NB4 (cell line): ENCODE data around the gene NXPH1.

ENCODE experiments used
- DNase-seq: peaks from one replicate; pipeline ENCODE4 v3.0.0; 2010; ENCODE audit warnings: low read depth
- H3K4me3 ChIP-seq: one replicate; pipeline ENCODE4 v1.5.1; 2011; ENCODE audit warnings: mild to moderate bottlenecking, low read depth, low read length, moderate library complexity
- CTCF ChIP-seq: IDR thresholded peaks from one replicate; pipeline ENCODE4 v1.5.1; 2012; ENCODE audit warnings: low read depth, low read length
- MAX ChIP-seq: IDR thresholded peaks from 2 replicates; pipeline ENCODE4 v1.6.1; 2011; ENCODE audit warnings: low read depth, low read length
- MYC ChIP-seq: IDR thresholded peaks from 2 replicates; pipeline ENCODE4 v1.6.1; 2011; ENCODE audit warnings: low read depth, low read length
- POLR2A ChIP-seq: IDR thresholded peaks from 2 replicates; pipeline ENCODE4 v1.6.1; 2011; ENCODE audit warnings: mild to moderate bottlenecking; ENCODE audit not compliant: insufficient read length; ENCODE audit errors: extremely low read depth

The NXPH1 gene

GRCh38 chr7:8742837-8743236 is 309.4 kb downstream of the NXPH1 start:
- no peak overlapping the region for H3K4me3 ChIP-seq
- DNase-seq: no peak

GRCh38 chr7:8747338-8747737 is 313.9 kb downstream of the NXPH1 start:
- no peak overlapping the region for H3K4me3 ChIP-seq
- no peak for TF ChIP-seq MYC
- no peak for DNase-seq

More at GRCh38 chr7:8742837-8743236, 309.4 kb downstream of the NXPH1 start:
- TF ChIP-seq MAX (no peak), POLR2A (no peak), MYC (no peak)

- TF ChIP-seq MAX: no peak
- no peak overlapping the region for H3K4me3 ChIP-seq
- DNase-seq: no peak
Measured at GRCh38 chr7:8751557-8752231, 318.3 kb downstream of the NXPH1 start.

- H3K4me3 ChIP-seq: no peak overlapping the region
- no peak for DNase-seq
- TF ChIP-seq MYC (no peak), POLR2A (no peak), MAX (no peak), CTCF (no peak)
Measured at GRCh38 chr7:8753355-8753754, 319.9 kb downstream of the NXPH1 start.

GRCh38 chr7:8761731-8762130 is 328.3 kb downstream of the NXPH1 start:
- TF ChIP-seq CTCF (no peak), MYC (no peak), MAX (no peak), POLR2A (no peak)

GRCh38 chr7:8762803-8763202 is 329.4 kb downstream of the NXPH1 start:
- TF ChIP-seq POLR2A (no peak), CTCF (no peak), MYC (no peak), MAX (no peak)
- H3K4me3 ChIP-seq: no peak overlapping the region
- DNase-seq: no peak

More at GRCh38 chr7:8761731-8762130, 328.3 kb downstream of the NXPH1 start:
- no peak for DNase-seq
- no peak overlapping the region for H3K4me3 ChIP-seq

GRCh38 chr7:8765374-8765773 is 332.0 kb downstream of the NXPH1 start:
- TF ChIP-seq POLR2A: no peak
- TF ChIP-seq MYC: no peak
- no peak for TF ChIP-seq CTCF
- TF ChIP-seq MAX: no peak
- H3K4me3 ChIP-seq: no peak overlapping the region
- DNase-seq: no peak
